Neural progenitor cell (in vitro differentiated cells): ENCODE measurements around the gene CAMKK2.

Source experiments
- CTCF ChIP-seq: fragments of 200-600 bp; sonication (generic); IDR thresholded peaks from 2 replicates; pipeline ENCODE4 v1.5.1; 2017; ENCODE audit warnings: antibody characterized with exemption, mild to moderate bottlenecking
- EZH2 ChIP-seq: fragments of 200-600 bp; sonication (generic); IDR thresholded peaks from 2 replicates; pipeline ENCODE4 v1.6.1; 2017; ENCODE audit warnings: antibody characterized with exemption, mild to moderate bottlenecking, moderate library complexity
- EZH2phosphoT487 ChIP-seq: fragments of 200-600 bp; sonication (generic); IDR thresholded peaks from 2 replicates; pipeline ENCODE4 v1.6.1; 2017; ENCODE audit warnings: antibody characterized with exemption

- TF ChIP-seq CTCF: no peak
- no peak for TF ChIP-seq EZH2
- TF ChIP-seq EZH2phosphoT487: no peak
Measured at GRCh38 chr12:121278169-121279070, 18.1 kb downstream of the CAMKK2 start.
